ENCODE measurements around the gene GTF3C6.
"Not testable (repeated sequence)": the region's sequence is repeated elsewhere in the genome, so short reads cannot be mapped to it uniquely, and the experiment has no call there.

GTF3C6 gene

DNA sequence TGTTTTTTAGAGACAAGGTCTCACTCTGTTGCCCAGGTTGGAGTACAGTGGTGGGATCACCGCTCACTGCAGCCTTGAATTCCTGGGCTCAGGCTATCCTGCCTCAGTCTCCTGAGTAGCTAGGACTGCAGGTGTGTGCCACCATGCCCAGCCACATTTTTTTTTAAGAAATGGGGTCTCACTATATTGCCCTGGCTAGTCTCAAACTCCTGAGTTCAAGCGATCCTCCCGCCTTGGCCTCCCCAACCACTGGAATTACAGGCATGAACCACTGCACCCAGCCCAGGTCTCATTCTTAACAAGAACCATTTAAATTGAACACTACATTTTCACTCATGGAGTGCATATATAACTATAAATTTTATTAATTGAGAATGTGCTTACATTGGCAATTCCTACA lies 43.8 kb downstream of the GTF3C6 start:
- H3K4me3 ChIP-seq (replicated peaks; ENCODE audit: low read depth, low read length): no peak overlapping the region
- TF ChIP-seq, protein P1, sequence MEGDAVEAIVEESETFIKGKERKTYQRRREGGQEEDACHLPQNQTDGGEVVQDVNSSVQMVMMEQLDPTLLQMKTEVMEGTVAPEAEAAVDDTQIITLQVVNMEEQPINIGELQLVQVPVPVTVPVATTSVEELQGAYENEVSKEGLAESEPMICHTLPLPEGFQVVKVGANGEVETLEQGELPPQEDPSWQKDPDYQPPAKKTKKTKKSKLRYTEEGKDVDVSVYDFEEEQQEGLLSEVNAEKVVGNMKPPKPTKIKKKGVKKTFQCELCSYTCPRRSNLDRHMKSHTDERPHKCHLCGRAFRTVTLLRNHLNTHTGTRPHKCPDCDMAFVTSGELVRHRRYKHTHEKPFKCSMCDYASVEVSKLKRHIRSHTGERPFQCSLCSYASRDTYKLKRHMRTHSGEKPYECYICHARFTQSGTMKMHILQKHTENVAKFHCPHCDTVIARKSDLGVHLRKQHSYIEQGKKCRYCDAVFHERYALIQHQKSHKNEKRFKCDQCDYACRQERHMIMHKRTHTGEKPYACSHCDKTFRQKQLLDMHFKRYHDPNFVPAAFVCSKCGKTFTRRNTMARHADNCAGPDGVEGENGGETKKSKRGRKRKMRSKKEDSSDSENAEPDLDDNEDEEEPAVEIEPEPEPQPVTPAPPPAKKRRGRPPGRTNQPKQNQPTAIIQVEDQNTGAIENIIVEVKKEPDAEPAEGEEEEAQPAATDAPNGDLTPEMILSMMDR (IDR thresholded peaks at IDR 0.05; ENCODE audit: insufficient read depth, low read length, poor library complexity, severe bottlenecking): no peak
- no peaks in the 10 kb centered on the region for H3K27me3 ChIP-seq (replicated peaks; ENCODE audit: control insufficient read depth, insufficient read depth, low read length)
- H3K36me3 ChIP-seq (ENCODE audit: control insufficient read depth, insufficient read depth, low read length): peaks cover 13% of the 10 kb centered on the region
- DNase-seq (ENCODE audit: extremely low read depth, insufficient read length): no peak

DNA sequence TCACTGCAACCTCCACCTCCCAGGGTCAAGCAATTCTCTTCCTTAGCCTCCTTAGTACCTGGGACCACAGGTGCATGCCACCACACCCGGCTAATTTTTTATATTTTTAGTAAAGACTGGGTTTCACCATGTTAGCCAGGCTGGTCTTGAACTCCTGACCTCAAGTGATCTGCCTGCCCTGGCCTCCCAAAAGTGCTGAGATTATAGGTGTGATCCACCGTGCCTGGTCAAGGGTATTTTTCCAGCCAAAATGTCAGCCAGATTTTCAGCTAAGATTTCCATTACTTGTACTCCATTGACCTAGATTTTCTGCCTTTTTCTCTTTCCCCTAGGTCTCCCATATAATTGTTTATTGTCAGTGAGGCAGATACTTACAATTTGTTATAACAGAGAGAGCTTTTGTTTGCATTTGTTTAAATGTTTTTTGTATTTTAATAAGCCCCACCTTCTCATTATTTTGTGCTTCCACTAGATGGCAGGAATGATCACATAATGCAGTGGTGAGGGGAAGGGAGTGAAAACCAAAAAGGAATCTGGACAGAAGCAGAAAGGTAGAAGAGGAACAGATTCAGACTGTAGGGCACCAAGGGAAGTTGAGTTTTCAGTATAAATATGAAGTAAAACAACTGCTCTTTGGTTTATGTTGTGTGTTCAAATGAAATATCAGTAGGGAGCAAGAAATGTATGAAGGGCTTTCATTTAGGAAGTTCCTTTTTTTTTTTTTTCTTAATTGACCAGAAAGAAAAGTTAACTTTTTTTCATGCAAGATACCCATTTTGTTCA lies 53.0 kb downstream of the GTF3C6 start:
- Histone ChIP-seq H3K27me3 (replicated peaks; ENCODE audit: control insufficient read depth, insufficient read depth, low read length) (no peaks in the 10 kb centered on the region), H3K4me3 (replicated peaks; ENCODE audit: low read depth, low read length) (no peak overlapping the region), H3K36me3 (ENCODE audit: control insufficient read depth, insufficient read depth, low read length) (peaks cover 9% of the 10 kb centered on the region)
- peak; percentile 29 for DNase-seq (ENCODE audit: extremely low read depth, insufficient read length)
- TF ChIP-seq, protein P1 (IDR thresholded peaks at IDR 0.05; ENCODE audit: insufficient read depth, low read length, poor library complexity, severe bottlenecking): peak; percentile 64

DNA sequence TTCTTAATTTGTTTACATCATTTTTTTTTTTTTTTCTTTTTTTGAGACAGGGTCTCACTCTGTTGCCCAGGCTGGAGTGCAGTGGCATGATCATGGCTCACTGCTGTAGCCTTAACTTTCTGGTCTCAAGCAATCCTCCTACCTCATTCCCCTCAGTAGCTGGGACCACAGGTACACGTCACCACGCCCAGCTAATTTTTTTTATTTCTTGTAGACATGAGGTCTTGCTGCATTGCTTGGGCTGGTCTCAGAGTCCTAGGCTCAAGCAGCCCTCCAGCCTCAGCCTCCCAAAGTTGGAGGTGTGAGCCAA lies 53.6 kb downstream of the GTF3C6 start:
- Histone ChIP-seq H3K36me3 (ENCODE audit: control insufficient read depth, insufficient read depth, low read length) (peaks cover 9% of the 10 kb centered on the region), H3K27me3 (replicated peaks; ENCODE audit: control insufficient read depth, insufficient read depth, low read length) (no peaks in the 10 kb centered on the region), H3K4me3 (replicated peaks; ENCODE audit: low read depth, low read length) (no peak overlapping the region)
- TF ChIP-seq, protein P1 (IDR thresholded peaks at IDR 0.05; ENCODE audit: insufficient read depth, low read length, poor library complexity, severe bottlenecking): no peak
- no peak for DNase-seq (ENCODE audit: extremely low read depth, insufficient read length)

DNA sequence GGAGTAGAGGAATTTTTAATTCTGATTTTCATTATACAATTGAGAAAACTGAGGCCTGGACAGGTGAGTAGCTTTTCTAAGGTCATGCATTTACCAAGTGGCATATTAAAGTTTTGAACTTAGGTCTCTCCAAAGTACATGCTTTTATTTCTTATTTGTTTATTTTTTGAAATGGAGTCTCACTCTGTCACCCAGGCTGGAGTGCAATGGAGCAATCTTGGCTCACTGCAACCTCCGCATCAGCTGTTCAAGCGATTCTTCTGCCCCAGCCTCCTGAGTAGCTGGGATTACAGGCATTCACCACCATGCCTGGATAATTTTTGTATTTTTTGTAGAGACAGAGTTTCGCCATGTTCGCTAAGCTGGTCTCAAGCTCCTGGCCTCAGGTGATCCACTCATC lies 54.0 kb downstream of the GTF3C6 start:
- not testable (repeated sequence) for H3K27me3 ChIP-seq (replicated peaks; ENCODE audit: control insufficient read depth, insufficient read depth, low read length); H3K4me3 ChIP-seq (replicated peaks; ENCODE audit: low read depth, low read length); DNase-seq (ENCODE audit: extremely low read depth, insufficient read length); H3K36me3 ChIP-seq (ENCODE audit: control insufficient read depth, insufficient read depth, low read length)

DNA sequence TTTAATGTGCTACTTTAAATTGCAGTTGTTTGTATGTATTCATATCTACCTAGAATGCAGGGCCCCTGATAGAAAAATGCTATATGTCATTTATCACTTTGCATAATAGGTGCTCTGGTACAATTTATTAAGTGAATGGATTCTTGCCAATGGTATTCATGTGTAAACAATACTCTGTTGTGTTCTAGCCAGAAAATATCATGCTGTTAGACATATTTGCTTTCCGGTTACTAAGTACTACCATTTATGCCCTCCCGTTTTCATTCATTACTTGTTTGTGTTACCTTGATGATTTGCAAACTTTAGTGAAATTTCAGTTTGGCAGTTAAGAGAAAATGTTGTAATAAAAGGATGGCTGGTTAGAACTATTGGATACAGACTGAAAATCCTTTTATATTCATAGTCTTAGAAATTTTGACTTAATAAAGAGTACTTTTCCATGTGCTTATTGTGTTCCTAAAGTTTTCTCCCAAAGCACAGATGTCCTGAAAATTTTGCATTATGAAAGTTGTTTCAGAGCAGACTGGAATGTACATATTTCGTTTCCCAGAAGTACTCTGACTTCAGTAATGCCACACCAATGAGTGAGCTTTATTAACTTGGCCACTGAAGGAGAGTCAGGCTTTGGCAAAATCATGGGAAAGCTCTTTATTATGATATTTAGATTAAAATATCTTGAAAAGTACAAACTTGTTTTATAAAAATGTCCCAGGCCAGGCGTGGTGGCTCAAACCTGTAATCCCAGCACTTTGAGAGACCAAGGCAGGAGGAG lies 54.8 kb downstream of the GTF3C6 start:
- no peaks in the 10 kb centered on the region for H3K27me3 ChIP-seq (replicated peaks; ENCODE audit: control insufficient read depth, insufficient read depth, low read length)
- peaks cover 9% of the 10 kb centered on the region for H3K36me3 ChIP-seq (ENCODE audit: control insufficient read depth, insufficient read depth, low read length)
- no peak for DNase-seq (ENCODE audit: extremely low read depth, insufficient read length)
- TF ChIP-seq, protein P1 (IDR thresholded peaks at IDR 0.05; ENCODE audit: insufficient read depth, low read length, poor library complexity, severe bottlenecking): no peak
- no peak overlapping the region for H3K4me3 ChIP-seq (replicated peaks; ENCODE audit: low read depth, low read length)

DNA sequence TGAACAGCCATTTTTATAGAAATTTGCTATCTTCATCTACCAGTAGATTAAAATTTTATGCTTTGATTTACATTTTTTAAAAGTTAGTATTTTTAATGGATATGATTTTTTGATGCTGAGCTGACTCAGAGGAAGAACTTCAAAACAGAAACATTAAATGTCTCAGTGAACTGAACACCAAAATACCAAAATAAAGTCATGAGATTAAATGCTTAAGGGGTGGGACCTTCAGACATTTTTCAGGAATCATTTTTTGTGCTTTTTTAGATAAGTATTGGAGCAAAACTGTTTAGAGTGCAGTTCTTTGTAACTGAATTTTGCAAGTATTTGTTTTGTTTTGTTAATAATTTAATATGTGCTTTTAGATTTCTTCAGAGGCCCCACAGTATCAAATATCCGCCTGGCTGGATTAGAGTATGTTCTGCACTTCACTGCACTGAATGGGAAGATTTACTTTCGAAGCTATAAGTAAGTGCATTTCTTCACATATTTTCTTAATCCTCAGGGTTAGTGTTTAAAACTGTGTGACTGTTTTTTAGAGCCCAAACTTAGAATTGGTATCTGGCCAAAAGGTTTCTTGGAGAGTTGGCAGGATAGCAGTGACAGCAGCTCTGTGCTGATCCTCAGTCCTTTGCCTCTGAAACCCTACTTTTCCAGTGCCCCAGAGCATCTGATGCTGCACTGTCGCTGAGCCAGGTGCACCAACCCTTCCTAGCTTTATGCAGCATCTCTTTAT lies 57.1 kb downstream of the GTF3C6 start:
- Histone ChIP-seq H3K27me3 (replicated peaks; ENCODE audit: control insufficient read depth, insufficient read depth, low read length) (no peaks in the 10 kb centered on the region), H3K4me3 (replicated peaks; ENCODE audit: low read depth, low read length) (no peak overlapping the region), H3K36me3 (ENCODE audit: control insufficient read depth, insufficient read depth, low read length) (peaks cover 5% of the 10 kb centered on the region)
- TF ChIP-seq, protein P1 (IDR thresholded peaks at IDR 0.05; ENCODE audit: insufficient read depth, low read length, poor library complexity, severe bottlenecking): no peak
- no peak for DNase-seq (ENCODE audit: extremely low read depth, insufficient read length)

DNA sequence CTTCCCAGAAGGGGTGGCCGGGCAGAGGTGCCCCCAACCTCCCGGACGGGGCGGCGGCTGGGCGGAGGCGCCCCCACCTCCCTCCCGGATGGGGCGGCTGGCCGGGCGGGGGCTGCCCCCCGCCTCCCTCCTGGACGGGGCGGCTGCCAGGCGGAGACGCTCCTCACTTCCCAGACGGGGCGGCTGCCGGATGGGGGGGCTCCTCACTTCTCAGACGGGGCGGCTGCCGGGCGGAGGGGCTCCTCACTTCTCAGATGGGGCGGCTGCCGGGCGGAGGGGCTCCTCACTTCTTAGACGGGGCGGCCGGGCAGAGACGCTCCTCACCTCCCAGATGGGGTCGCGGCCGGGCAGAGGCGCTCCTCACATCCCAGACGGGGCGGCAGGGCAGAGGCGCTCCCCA lies 58.7 kb downstream of the GTF3C6 start:
- H3K4me3 ChIP-seq (replicated peaks; ENCODE audit: low read depth, low read length); H3K27me3 ChIP-seq (replicated peaks; ENCODE audit: control insufficient read depth, insufficient read depth, low read length); DNase-seq (ENCODE audit: extremely low read depth, insufficient read length); H3K36me3 ChIP-seq (ENCODE audit: control insufficient read depth, insufficient read depth, low read length): not testable (repeated sequence)

All from GM06990 (cell line).